Hepatocyte (in vitro differentiated cells): Measurements from ENCODE around the gene ANAPC7. TPM values are rescaled to one million over a fixed set of nuclear protein-coding genes. Genes with fewer than 3 reads are reported as not detected.
A peak's percentile ranks its signal among the peaks of the same experiment; 100 is the strongest.

Experiments used
- DNase-seq: peaks from one replicate; pipeline ENCODE4 v3.0.0-alpha.2; 2016; ENCODE audit warnings: low spot score
- H2AFZ ChIP-seq: fragments of 200-600 bp; sonication (generic); 2 replicates; pipeline ENCODE4 v1.6.0; 2016; ENCODE audit warnings: antibody characterized with exemption, mild to moderate bottlenecking
- H3K27ac ChIP-seq: fragments of 200-600 bp; sonication (generic); 2 replicates; pipeline ENCODE4 v1.5.1; 2016; ENCODE audit warnings: mild to moderate bottlenecking
- H3K27me3 ChIP-seq: fragments of 200-600 bp; sonication (generic); 2 replicates; pipeline ENCODE4 v1.6.1; 2016
- H3K36me3 ChIP-seq: fragments of 200-600 bp; sonication (generic); replicated peaks from 2 replicates; pipeline ENCODE4 v1.5.1; 2016; ENCODE audit warnings: low read depth; ENCODE audit not compliant: insufficient read depth
- H3K4me1 ChIP-seq: fragments of 200-600 bp; sonication (generic); 2 replicates; pipeline ENCODE4 v1.5.1; 2016; ENCODE audit warnings: mild to moderate bottlenecking, moderate library complexity; ENCODE audit not compliant: insufficient read depth
- H3K4me2 ChIP-seq: fragments of 200-600 bp; sonication (generic); 2 replicates; pipeline ENCODE4 v1.6.0; 2016
- H3K4me3 ChIP-seq: fragments of 200-600 bp; sonication (generic); 2 replicates; pipeline ENCODE4 v1.5.1; 2016; ENCODE audit warnings: mild to moderate bottlenecking
- H3K79me2 ChIP-seq: fragments of 200-600 bp; sonication (generic); 2 replicates; pipeline ENCODE4 v1.6.0; 2017; ENCODE audit warnings: mild to moderate bottlenecking
- H3K9me2 ChIP-seq: fragments of 200-600 bp; sonication (generic); replicated peaks from 2 replicates; pipeline ENCODE4 v1.6.0; 2017; ENCODE audit warnings: mild to moderate bottlenecking; ENCODE audit not compliant: insufficient read depth
- H3K9me3 ChIP-seq: fragments of 200-600 bp; sonication (generic); 2 replicates; pipeline ENCODE4 v1.5.1; 2016; ENCODE audit warnings: low read depth, mild to moderate bottlenecking
- H4K20me1 ChIP-seq: fragments of 200-600 bp; sonication (generic); 2 replicates; pipeline ENCODE4 v1.6.0; 2016; ENCODE audit warnings: mild to moderate bottlenecking; ENCODE audit not compliant: insufficient read depth, poor library complexity, severe bottlenecking
- EZH2 ChIP-seq: fragments of 200-600 bp; sonication (generic); IDR thresholded peaks from 2 replicates; pipeline ENCODE4 v1.6.1; 2016; ENCODE audit warnings: antibody characterized with exemption, mild to moderate bottlenecking, borderline replicate concordance
- EZH2phosphoT487 ChIP-seq: fragments of 200-600 bp; sonication (generic); IDR thresholded peaks from one replicate; pipeline ENCODE4 v1.6.1; 2018; ENCODE audit warnings: antibody characterized with exemption, mild to moderate bottlenecking, low read depth, moderate library complexity; ENCODE audit not compliant: unreplicated experiment, severe bottlenecking
- WGBS: methylation state at CpG from one replicate; pipeline ENCODE4 v1.1.6; 2016; ENCODE audit warnings: low lambda C conversion rate; ENCODE audit errors: missing lambda C conversion rate; 5-methylcytosine and 5-hydroxymethylcytosine counted together
- polyA plus RNA-seq: library from polyadenylated mRNA; unstranded; fragments of >200 nt; fragmentation: Nextera tagmentation; extraction: Ambion mirVana; gene quantifications from 2 replicates; pipeline ENCODE4 v1.2.1, GENCODE V29; 2016
- total RNA-seq: library from RNA; depleted of rRNA; stranded (reverse); fragments of >200 nt; gene quantifications from 2 replicates; pipeline ENCODE4 v1.2.3, GENCODE V29; 2014
- TF ChIP-seq, protein P1 (sequence below): fragments of 200-600 bp; sonication (generic); IDR thresholded peaks from 2 replicates; pipeline ENCODE4 v1.5.1; 2016; ENCODE audit warnings: antibody characterized with exemption, mild to moderate bottlenecking; ENCODE audit not compliant: poor library complexity

ANAPC7 gene
- total and polyA plus RNA-seq, 2 experiments from 2014 or later: 28.3 to 35.7 TPM

DNA sequence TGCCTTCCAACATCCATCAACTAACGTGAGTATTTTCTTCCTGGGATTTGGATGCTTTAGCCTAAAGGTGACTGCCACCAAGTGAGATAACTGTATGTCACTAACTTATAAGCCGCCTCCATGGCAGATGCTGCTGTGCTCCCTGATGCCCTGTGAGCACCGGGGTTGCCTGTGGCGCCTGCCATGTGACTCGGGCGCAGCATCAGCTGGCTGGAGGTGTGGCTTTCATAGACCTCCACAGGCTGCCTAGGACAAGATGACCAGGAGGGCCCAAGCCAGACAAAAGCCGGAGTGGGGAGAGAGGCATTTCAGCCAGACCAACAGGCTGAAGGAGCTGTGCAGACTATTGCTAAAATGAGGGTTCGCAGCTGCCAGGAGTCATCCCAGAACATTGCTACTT lies 55.7 kb downstream of the ANAPC7 start:
- WGBS: 96% methylated on average over 8 of the region's 8 CpGs
- Histone ChIP-seq H3K9me2 (no peaks in the 10 kb centered on the region), H3K4me3 (no peak overlapping the region), H3K4me1 (no peaks in the 10 kb centered on the region), H2AFZ (no peak overlapping the region), H3K4me2 (no peak overlapping the region), H3K79me2 (no peaks in the 10 kb centered on the region), H3K27ac (no peak overlapping the region), H4K20me1 (no peaks in the 10 kb centered on the region), H3K36me3 (peaks cover 17% of the 10 kb centered on the region), H3K9me3 (no peaks in the 10 kb centered on the region), H3K27me3 (no peaks in the 10 kb centered on the region)
- TF ChIP-seq EZH2phosphoT487 (no peak), EZH2 (no peak)
- TF ChIP-seq, protein P1, sequence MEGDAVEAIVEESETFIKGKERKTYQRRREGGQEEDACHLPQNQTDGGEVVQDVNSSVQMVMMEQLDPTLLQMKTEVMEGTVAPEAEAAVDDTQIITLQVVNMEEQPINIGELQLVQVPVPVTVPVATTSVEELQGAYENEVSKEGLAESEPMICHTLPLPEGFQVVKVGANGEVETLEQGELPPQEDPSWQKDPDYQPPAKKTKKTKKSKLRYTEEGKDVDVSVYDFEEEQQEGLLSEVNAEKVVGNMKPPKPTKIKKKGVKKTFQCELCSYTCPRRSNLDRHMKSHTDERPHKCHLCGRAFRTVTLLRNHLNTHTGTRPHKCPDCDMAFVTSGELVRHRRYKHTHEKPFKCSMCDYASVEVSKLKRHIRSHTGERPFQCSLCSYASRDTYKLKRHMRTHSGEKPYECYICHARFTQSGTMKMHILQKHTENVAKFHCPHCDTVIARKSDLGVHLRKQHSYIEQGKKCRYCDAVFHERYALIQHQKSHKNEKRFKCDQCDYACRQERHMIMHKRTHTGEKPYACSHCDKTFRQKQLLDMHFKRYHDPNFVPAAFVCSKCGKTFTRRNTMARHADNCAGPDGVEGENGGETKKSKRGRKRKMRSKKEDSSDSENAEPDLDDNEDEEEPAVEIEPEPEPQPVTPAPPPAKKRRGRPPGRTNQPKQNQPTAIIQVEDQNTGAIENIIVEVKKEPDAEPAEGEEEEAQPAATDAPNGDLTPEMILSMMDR: no peak
- no peak for DNase-seq

DNA sequence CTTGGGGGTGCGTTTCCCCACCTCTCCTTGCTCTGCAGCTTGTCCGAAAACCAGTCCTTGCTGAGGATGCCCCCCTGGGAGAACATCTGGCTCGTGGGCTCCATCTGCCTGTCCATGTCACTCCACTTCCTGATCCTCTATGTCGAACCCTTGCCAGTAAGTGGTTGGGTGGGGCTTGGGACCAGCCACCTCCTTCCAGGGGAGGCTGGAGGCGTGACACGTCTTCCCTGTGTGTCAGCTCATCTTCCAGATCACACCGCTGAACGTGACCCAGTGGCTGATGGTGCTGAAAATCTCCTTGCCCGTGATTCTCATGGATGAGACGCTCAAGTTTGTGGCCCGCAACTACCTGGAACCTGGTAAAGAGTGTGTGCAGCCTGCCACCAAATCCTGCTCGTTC lies 57.5 kb downstream of the ANAPC7 start:
- no peak for DNase-seq
- H3K27ac ChIP-seq: peak overlapping the region; percentile 20
- no peak overlapping the region for H3K4me3 ChIP-seq
- H3K27me3 ChIP-seq: no peaks in the 10 kb centered on the region
- no peaks in the 10 kb centered on the region for H3K4me1 ChIP-seq
- H3K4me2 ChIP-seq: no peak overlapping the region
- TF ChIP-seq EZH2: no peak
- TF ChIP-seq, protein P1: no peak
- no peak for TF ChIP-seq EZH2phosphoT487
- H3K79me2 ChIP-seq: no peaks in the 10 kb centered on the region
- WGBS: 92% methylated on average over 12 of the region's 12 CpGs
- H3K36me3 ChIP-seq: peaks cover 21% of the 10 kb centered on the region
- H3K9me3 ChIP-seq: no peaks in the 10 kb centered on the region
- H4K20me1 ChIP-seq: no peaks in the 10 kb centered on the region
- H3K9me2 ChIP-seq: no peaks in the 10 kb centered on the region
- H2AFZ ChIP-seq: no peak overlapping the region

DNA sequence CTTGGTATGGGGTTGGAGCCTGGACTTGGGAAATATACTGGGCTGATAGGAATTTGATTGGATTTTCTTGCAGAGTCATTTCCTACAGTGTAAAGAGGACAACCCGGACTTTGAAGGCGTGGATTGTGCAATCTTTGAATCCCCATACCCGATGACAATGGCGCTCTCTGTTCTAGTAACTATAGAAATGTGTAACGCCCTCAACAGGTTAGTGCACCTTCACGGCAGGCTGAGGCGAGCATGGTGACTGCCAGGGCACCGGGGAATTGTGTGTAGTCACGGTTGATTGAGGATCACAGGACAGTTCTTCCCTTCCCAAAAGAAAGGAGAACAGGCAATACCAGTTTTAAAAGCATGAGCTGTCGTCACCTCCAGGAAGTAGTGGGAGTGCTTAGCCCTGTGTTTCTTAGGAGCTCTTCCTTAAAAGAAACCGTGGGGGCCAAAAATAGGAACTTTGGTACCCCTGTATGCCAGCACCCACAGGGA lies 58.3 kb downstream of the ANAPC7 start:
- no peak overlapping the region for H3K4me3 ChIP-seq
- WGBS: 89% methylated on average over 11 of the region's 11 CpGs
- no peaks in the 10 kb centered on the region for H3K27me3 ChIP-seq
- DNase-seq: peak; percentile 23
- H3K4me2 ChIP-seq: no peak overlapping the region
- peak overlapping the region; percentile 31 for H3K27ac ChIP-seq
- H3K9me3 ChIP-seq: no peaks in the 10 kb centered on the region
- H3K9me2 ChIP-seq: no peaks in the 10 kb centered on the region
- no peaks in the 10 kb centered on the region for H3K4me1 ChIP-seq
- TF ChIP-seq EZH2phosphoT487 (no peak), EZH2 (no peak)
- TF ChIP-seq, protein P1: no peak
- no peaks in the 10 kb centered on the region for H3K79me2 ChIP-seq
- no peak overlapping the region for H2AFZ ChIP-seq
- peaks cover 25% of the 10 kb centered on the region for H3K36me3 ChIP-seq
- no peaks in the 10 kb centered on the region for H4K20me1 ChIP-seq

DNA sequence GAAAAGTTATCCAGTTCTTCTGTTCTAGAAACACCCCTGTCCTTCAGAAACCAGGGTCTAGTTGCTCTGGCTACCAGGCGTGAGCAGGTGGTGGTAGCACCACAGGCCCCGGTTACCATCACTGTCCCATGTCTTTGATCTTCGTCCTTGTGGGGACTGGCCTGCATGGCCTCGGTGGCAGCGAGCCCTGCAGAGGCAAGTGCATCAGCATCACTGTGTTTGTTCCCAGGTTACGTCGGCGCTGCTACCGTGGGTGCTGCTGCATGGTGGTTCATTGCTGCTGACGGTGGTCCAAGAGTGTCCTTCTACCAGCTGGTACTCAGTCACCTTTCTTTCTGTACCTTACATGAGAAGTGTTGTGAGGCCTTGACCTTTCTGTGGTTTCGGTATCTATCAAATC lies 58.9 kb downstream of the ANAPC7 start:
- Histone ChIP-seq H3K27ac (peak overlapping the region; percentile 31), H2AFZ (no peak overlapping the region), H3K36me3 (peaks cover 25% of the 10 kb centered on the region), H3K79me2 (no peaks in the 10 kb centered on the region), H3K27me3 (no peaks in the 10 kb centered on the region), H3K4me2 (no peak overlapping the region), H3K9me2 (no peaks in the 10 kb centered on the region), H3K4me1 (no peaks in the 10 kb centered on the region), H3K9me3 (no peaks in the 10 kb centered on the region), H4K20me1 (no peaks in the 10 kb centered on the region), H3K4me3 (no peak overlapping the region)
- no peak for TF ChIP-seq EZH2
- TF ChIP-seq, protein P1: no peak
- no peak for TF ChIP-seq EZH2phosphoT487
- 96% methylated on average over 11 of the region's 11 CpGs for WGBS
- DNase-seq: no peak
